GM21529 (cell line): Measurements from ENCODE around the gene TTC19.

Experiments used
- ATAC-seq: cut with Tn5 transposase; IDR thresholded peaks from one replicate; pipeline ENCODE4 v1.9.1; 2021; ENCODE audit not compliant: unreplicated experiment

TTC19 gene

GRCh38 chr17:15999141-15999973 lies at the start of gene TTC19, which contains the start of gene ZSWIM7:
Gene TTC19, plus strand, starts transcription at chr17:15999824. Its CDS starts 25 bp downstream, at chr17:15999849.
Gene ZSWIM7, minus strand, starts transcription at chr17:15999704. Its CDS starts 110 bp downstream, at chr17:15999594.
- ATAC-seq = peak; percentile 95

- no peak for ATAC-seq
Measured at GRCh38 chr17:15951368-15952047, 48.1 kb upstream of the TTC19 start.

GRCh38 chr17:15952048-15952532 lies 47.5 kb upstream of the TTC19 start:
- no peak for ATAC-seq

- ATAC-seq = no peak
Measured at GRCh38 chr17:15952916-15953790, 46.5 kb upstream of the TTC19 start.

- ATAC-seq = no peak
Measured at GRCh38 chr17:15954222-15954621, 45.4 kb upstream of the TTC19 start.

GRCh38 chr17:15955793-15956541 lies 43.7 kb upstream of the TTC19 start:
- ATAC-seq = no peak

- ATAC-seq = no peak
Measured at GRCh38 chr17:15957206-15957605, 42.4 kb upstream of the TTC19 start.

- ATAC-seq = no peak
Measured at GRCh38 chr17:15957608-15958307, 41.9 kb upstream of the TTC19 start.

GRCh38 chr17:15958484-15958854 lies 41.2 kb upstream of the TTC19 start:
- ATAC-seq = no peak

- ATAC-seq = no peak
Measured at GRCh38 chr17:15963670-15964110, 35.9 kb upstream of the TTC19 start.

GRCh38 chr17:15965528-15965927 lies 34.1 kb upstream of the TTC19 start:
- no peak for ATAC-seq

GRCh38 chr17:15966183-15966878 lies 33.3 kb upstream of the TTC19 start:
- ATAC-seq = no peak

GRCh38 chr17:15966879-15967248 lies 32.8 kb upstream of the TTC19 start:
- no peak for ATAC-seq

GRCh38 chr17:15967706-15968399 lies 31.8 kb upstream of the TTC19 start:
- ATAC-seq = no peak

GRCh38 chr17:15969463-15969862 lies 30.2 kb upstream of the TTC19 start:
- no peak for ATAC-seq

- ATAC-seq = no peak
Measured at GRCh38 chr17:15970500-15970899, 29.1 kb upstream of the TTC19 start.

- ATAC-seq = no peak
Measured at GRCh38 chr17:15971098-15971678, 28.4 kb upstream of the TTC19 start.

- ATAC-seq = no peak
Measured at GRCh38 chr17:15971882-15972281, 27.7 kb upstream of the TTC19 start.
